ENCODE results near the gene KIAA0586.
"Not testable (repeated sequence)": the region's sequence is repeated elsewhere in the genome, so short reads cannot be mapped to it uniquely, and the experiment has no call there.

KIAA0586 gene

DNA sequence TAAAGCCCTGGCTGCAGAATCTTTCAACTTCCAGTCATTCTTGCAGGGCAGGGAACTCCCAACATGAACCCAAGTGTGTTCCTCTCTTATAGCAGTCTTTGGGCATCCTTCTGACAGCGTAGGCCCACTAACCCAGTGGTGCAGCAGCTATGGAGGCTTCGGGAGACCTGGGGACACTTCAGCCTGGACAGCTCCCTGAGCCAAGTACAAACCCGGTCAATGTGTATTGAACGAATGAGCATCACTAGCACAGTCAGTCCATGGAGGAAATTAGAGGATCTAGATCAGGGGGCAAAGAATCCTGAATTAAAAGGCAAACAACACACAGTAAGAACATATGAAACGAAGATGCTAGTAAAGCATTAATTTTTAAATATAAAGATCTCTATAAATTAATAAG, 41.8 kb downstream of the KIAA0586 start:
- Histone ChIP-seq H3K4me2 (no peak overlapping the region), H2AFZ (ENCODE audit: low read depth) (no peak overlapping the region), H3K27me3 (ENCODE audit: insufficient read depth, low read depth) (no peaks in the 10 kb centered on the region), H3K79me2 (ENCODE audit: insufficient read depth, low read depth) (no peaks in the 10 kb centered on the region), H4K20me1 (ENCODE audit: insufficient read depth) (no peaks in the 10 kb centered on the region), H3K27ac (no peak overlapping the region), H3K36me3 (ENCODE audit: insufficient read depth) (no peaks in the 10 kb centered on the region), H3K4me3 (IDR thresholded peaks at IDR 0.05; ENCODE audit: insufficient read depth, low read depth, low read length) (no peak overlapping the region), H3K4me1 (ENCODE audit: low read depth, poor library complexity, severe bottlenecking) (no peaks in the 10 kb centered on the region), H3K9ac (no peak overlapping the region)
- TF ChIP-seq, protein P1, sequence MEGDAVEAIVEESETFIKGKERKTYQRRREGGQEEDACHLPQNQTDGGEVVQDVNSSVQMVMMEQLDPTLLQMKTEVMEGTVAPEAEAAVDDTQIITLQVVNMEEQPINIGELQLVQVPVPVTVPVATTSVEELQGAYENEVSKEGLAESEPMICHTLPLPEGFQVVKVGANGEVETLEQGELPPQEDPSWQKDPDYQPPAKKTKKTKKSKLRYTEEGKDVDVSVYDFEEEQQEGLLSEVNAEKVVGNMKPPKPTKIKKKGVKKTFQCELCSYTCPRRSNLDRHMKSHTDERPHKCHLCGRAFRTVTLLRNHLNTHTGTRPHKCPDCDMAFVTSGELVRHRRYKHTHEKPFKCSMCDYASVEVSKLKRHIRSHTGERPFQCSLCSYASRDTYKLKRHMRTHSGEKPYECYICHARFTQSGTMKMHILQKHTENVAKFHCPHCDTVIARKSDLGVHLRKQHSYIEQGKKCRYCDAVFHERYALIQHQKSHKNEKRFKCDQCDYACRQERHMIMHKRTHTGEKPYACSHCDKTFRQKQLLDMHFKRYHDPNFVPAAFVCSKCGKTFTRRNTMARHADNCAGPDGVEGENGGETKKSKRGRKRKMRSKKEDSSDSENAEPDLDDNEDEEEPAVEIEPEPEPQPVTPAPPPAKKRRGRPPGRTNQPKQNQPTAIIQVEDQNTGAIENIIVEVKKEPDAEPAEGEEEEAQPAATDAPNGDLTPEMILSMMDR (conservative IDR thresholded peaks at IDR 0.05; ENCODE audit: low read depth, low read length): no peak

DNA sequence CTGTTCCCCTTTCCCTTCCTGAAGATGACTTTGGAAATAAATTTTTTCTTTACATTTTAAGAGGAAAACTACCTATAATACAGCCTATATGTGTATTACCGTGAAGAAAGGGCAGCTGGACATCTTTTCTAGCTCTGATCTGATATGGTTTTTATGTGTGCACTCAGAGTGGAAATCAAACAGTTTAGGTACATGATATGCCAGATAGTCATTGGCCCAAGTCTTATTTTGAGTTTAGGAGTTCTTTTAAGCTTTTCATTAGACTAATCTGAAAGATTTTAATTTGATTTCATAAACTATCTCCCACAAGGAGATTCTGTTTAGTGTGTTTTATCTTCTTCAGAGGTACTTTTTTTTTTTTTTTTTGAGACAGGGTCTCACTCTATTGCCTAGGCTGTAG, 48.8 kb downstream of the KIAA0586 start:
- Histone ChIP-seq H3K79me2 (ENCODE audit: insufficient read depth, low read depth) (no peaks in the 10 kb centered on the region), H2AFZ (ENCODE audit: low read depth) (no peak overlapping the region), H3K4me3 (IDR thresholded peaks at IDR 0.05; ENCODE audit: insufficient read depth, low read depth, low read length) (no peak overlapping the region), H4K20me1 (ENCODE audit: insufficient read depth) (no peaks in the 10 kb centered on the region), H3K4me1 (ENCODE audit: low read depth, poor library complexity, severe bottlenecking) (no peaks in the 10 kb centered on the region), H3K9ac (no peak overlapping the region), H3K4me2 (no peak overlapping the region), H3K27me3 (ENCODE audit: insufficient read depth, low read depth) (no peaks in the 10 kb centered on the region), H3K27ac (no peak overlapping the region), H3K36me3 (ENCODE audit: insufficient read depth) (no peaks in the 10 kb centered on the region)
- TF ChIP-seq, protein P1 (conservative IDR thresholded peaks at IDR 0.05; ENCODE audit: low read depth, low read length): no peak

DNA sequence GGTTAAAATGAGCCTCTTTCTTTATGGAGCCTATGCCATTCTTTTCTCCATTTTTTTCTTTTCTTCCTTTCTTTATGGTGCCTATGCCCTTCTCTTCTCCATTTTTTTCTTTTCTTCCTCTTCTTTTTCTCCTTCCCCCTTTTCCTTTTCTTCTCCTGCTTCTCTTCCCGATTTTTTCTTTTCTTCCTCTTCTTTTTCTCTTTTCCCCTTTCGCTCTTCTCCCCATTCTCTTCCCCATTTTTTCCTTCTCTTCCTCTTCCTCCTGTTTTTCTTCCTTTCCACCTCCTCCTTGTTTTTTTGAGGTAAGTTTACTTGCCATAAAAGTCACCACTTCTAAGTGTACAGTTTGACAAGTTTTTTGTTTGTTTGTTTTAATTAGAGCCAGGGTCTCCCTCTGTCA, 50.1 kb downstream of the KIAA0586 start:
- no peaks in the 10 kb centered on the region for H4K20me1 ChIP-seq (ENCODE audit: insufficient read depth)
- H3K4me1 ChIP-seq (ENCODE audit: low read depth, poor library complexity, severe bottlenecking): no peaks in the 10 kb centered on the region
- H3K27ac ChIP-seq: no peak overlapping the region
- no peaks in the 10 kb centered on the region for H3K27me3 ChIP-seq (ENCODE audit: insufficient read depth, low read depth)
- no peak overlapping the region for H3K4me3 ChIP-seq (IDR thresholded peaks at IDR 0.05; ENCODE audit: insufficient read depth, low read depth, low read length)
- H3K9ac ChIP-seq: no peak overlapping the region
- H3K79me2 ChIP-seq (ENCODE audit: insufficient read depth, low read depth): no peaks in the 10 kb centered on the region
- TF ChIP-seq, protein P1 (conservative IDR thresholded peaks at IDR 0.05; ENCODE audit: low read depth, low read length): no peak
- H3K36me3 ChIP-seq (ENCODE audit: insufficient read depth): no peaks in the 10 kb centered on the region
- H3K4me2 ChIP-seq: no peak overlapping the region
- H2AFZ ChIP-seq (ENCODE audit: low read depth): no peak overlapping the region

DNA sequence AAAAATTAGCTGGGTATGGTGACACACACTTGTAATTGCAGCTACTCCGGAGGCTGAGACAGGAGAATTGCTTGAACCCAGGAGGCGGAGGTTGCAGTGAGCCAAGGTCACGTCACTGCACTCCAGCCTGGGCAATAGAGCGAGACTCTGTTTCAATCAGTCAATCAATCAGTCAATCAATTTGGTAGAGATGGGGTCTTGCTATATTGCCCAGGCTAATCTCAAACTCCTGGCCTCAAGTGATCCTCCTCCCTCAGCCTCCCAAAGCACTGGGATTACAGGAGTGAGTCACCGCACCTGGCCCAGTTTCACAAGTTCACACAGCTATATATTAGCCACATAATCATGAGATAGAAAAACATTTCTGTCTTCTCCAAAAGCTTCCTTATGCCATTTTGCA, 50.8 kb downstream of the KIAA0586 start:
- not testable (repeated sequence) for H3K36me3 ChIP-seq (ENCODE audit: insufficient read depth)

DNA sequence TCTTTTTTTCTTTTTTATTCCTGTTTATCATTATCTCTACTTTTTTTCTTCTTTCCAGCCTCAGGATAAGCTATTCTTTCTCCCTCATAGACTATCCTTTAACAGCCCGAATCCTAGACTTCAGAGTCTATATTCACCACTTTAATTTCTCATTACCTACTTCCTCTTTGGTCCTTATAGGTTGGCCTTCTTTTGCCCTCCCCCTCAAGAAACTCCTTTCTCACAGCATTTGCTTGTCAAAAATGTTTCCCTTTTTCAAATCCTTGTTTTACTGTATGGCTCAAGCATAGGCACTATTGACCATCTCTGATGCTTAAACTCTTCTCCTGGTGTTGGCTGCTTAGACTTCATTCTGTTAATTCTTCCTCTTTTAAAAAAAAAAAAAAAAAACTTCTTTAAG, 52.5 kb downstream of the KIAA0586 start:
- Histone ChIP-seq H3K4me1 (ENCODE audit: low read depth, poor library complexity, severe bottlenecking) (no peaks in the 10 kb centered on the region), H3K79me2 (ENCODE audit: insufficient read depth, low read depth) (no peaks in the 10 kb centered on the region), H3K27me3 (ENCODE audit: insufficient read depth, low read depth) (no peaks in the 10 kb centered on the region), H3K36me3 (ENCODE audit: insufficient read depth) (no peaks in the 10 kb centered on the region), H3K4me2 (no peak overlapping the region), H3K27ac (no peak overlapping the region), H2AFZ (ENCODE audit: low read depth) (no peak overlapping the region), H3K9ac (no peak overlapping the region), H3K4me3 (IDR thresholded peaks at IDR 0.05; ENCODE audit: insufficient read depth, low read depth, low read length) (no peak overlapping the region), H4K20me1 (ENCODE audit: insufficient read depth) (no peaks in the 10 kb centered on the region)
- TF ChIP-seq, protein P1 (conservative IDR thresholded peaks at IDR 0.05; ENCODE audit: low read depth, low read length): no peak

More for the DNA sequence above, 50.8 kb downstream of the KIAA0586 start:
- H3K79me2 ChIP-seq (ENCODE audit: insufficient read depth, low read depth); H3K4me1 ChIP-seq (ENCODE audit: low read depth, poor library complexity, severe bottlenecking); H3K4me3 ChIP-seq (IDR thresholded peaks at IDR 0.05; ENCODE audit: insufficient read depth, low read depth, low read length); H2AFZ ChIP-seq (ENCODE audit: low read depth); H3K27me3 ChIP-seq (ENCODE audit: insufficient read depth, low read depth); H3K4me2 ChIP-seq; H4K20me1 ChIP-seq (ENCODE audit: insufficient read depth); H3K9ac ChIP-seq; H3K27ac ChIP-seq: not testable (repeated sequence)
